GM19467 (cell line): Measurements from ENCODE around the gene CHCHD3.

ENCODE experiments used
- ATAC-seq: cut with Tn5 transposase; IDR thresholded peaks from one replicate; pipeline ENCODE4 v1.9.1; 2021; ENCODE audit warnings: mild to moderate bottlenecking, moderate library complexity; ENCODE audit not compliant: unreplicated experiment

Gene CHCHD3

DNA sequence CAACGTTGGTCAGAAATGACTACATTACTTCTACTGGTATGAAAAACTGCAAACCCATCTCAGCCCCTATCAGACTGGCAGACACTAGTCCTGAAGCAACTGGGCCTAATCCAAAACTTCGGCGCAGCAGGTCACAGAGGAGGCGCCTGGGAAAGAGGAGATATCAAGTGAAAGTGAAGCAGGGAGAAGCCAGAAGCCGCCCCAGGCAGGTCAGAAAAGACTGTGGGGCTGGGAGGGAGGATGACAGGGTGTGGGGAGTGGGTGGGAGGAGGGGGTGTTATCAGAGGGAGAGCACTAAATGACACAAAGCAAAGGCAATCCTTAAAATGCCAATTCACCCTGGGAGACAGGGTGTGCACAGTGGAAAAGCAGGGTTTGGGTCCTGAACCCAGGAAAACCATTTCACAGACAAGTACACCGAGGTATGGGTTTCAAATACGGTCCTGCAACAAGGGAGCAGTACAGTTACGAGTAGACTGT, 731 bp downstream of the CHCHD3 start:
- ATAC-seq: no peak

DNA sequence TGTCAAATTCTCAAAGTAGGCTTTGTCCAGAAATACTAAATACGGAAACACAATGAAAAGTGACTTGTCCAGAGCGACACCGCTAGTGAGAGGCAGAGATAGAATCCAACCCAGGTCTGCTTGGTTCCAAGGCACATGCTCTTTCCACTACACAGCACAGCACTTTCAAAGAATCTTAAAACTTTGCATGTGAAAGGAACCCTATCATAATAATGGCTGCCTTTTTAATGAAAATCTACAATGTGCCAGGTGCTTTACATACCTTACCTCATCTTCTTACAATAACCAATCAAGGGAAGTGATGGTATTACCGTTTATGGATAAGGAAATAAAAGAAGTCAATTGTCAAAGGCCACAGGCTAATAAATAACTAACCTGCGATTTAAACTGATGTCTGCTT, 2.6 kb downstream of the CHCHD3 start:
- ATAC-seq: no peak

DNA sequence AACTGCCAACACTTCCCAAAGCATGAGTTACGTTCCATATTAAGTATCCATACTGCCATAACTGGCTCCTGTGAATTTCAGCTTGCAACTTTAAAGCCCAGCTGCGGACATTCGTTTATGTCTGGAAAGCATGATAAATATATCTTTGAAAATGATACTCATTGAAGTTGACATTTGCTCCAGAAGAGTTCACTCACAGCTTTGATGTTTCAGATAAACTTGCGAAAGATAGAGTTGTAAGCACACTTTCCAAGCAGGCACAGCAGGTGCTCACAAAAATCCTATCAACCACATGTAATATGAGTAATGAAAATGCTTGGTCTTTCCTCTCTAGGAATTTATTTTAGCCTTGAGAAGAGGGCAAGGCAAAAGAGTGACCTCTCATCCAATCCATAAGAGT, 4.5 kb downstream of the CHCHD3 start:
- ATAC-seq: no peak

DNA sequence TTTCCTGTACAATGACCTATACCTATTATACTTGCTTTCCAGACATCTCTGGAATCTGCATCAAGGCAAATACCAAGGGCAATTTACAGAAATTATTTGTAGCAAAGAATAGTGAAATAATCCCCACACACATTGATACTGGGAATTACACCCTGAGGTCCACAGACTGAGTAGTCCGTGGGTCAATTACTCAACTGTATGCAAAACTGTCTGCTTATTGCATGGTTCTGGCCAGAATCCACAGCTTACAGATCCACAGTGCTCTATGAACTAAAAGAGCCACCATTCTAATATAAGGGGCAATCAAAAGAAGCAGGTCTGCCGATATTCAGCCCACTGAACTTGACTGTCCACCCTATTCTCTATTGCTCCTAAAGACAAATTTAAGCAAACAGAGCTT, 5.7 kb downstream of the CHCHD3 start:
- no peak for ATAC-seq

GRCh38 chr7:133071506-133071905, 10.4 kb downstream of the CHCHD3 start:
- ATAC-seq: no peak

DNA sequence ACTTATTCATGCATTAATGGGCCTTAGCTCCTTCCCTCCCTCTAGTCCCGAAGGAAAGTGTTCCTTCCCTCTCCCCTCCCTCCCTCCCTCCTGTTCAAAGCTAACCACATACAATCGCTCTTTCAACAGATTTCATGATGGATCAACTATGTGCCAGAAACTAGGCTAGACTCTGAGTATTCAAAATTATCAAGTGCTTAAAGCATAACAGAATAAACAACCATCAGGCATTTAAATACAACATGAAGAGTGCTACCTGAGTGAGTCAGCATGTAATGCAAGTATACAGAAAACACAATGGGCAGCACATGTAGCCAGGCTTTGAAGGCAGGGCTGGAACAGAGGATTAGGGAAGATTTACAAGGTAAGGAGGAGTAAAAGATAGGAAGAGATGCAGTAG, 11.3 kb downstream of the CHCHD3 start:
- ATAC-seq: no peak

DNA sequence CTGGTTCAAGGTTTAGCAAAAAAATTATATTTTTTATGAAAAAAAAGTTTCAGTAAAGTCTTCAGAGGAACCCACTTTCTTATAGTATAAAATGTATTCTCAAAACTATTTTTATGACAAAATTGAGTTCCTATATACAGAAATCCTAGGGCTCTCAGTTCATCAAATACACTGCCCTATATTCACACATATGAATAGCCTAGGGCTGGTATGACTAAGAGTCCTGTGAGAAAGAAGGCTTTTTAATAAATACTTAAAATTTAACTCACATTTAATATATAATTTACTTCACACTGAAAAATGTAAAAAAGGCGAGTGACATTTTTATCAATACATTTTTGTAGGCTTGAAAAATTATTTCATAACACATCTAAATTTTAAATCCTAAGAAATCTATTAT, 16.6 kb downstream of the CHCHD3 start:
- ATAC-seq: no peak

DNA sequence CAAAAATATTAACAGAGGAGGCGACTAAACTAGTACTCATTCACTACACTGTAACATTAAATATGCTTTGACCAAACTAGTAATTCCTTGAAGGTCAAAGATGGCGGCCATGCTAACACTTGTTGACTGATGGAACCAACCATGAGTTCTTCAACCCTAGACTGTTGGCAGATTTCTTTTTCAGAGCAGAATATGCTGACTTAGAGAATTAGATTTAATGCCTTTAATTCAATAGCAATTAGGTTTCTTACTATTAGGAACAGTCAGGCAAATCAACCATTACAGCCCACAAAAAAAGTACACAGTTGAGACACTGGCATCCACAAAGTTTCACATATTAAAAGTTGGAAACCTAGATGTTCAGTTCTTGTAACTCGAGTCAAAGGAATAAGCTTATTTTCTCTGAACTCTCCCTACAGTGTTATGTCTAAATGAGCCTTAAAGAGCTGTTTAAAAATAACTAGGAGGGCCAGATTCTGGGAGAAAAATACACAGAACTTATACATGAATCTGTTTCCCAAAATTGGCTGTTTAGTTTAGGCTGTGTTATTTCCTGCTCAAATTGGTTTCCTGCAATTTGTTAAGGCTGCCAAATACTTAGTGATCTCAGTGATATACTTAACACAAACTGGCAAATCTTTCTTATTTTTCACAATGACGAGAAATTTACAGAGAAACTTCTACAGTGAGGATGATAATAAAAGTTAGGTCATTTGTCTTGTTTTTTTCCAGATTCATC, 17.6 kb downstream of the CHCHD3 start:
- no peak for ATAC-seq

DNA sequence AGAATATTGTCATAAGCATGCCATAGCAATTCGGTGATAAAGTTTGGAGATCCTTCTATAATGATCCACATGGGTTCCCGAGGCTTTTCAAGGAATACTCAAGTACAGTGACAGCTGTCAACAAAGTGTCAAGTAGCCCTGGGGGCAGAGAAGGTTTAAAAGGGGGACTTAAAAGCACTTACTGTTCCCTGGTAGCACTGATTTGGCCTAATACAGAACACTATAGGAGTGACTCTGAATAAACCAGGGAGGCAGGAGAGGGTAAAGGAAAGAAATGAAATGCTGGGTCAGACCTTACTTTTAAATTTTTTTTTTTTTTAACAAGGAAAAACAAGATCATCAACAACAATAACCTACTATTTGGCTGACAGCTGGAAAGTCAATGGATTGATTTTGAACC, 20.1 kb downstream of the CHCHD3 start:
- no peak for ATAC-seq

DNA sequence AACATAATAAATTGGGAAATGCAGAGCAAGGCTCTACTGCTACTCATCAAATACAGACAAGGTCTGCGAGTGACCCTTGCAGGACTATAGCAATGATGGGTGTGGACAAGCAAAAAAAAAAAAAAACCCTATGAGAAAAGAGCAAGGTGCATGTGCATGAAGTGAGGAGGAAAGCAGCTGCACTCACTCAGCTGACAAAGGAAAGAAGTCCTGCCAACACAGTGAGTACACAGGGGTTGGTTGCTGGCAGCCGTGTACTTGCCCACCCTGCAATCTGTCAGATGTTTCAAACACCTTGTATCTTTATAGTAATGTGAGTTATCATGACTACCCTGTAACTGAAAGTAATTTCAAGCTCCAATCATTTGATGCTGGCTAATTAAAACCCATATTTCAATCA, 20.5 kb downstream of the CHCHD3 start:
- ATAC-seq: no peak

GRCh38 chr7:133060004-133060403, 21.9 kb downstream of the CHCHD3 start:
- no peak for ATAC-seq

DNA sequence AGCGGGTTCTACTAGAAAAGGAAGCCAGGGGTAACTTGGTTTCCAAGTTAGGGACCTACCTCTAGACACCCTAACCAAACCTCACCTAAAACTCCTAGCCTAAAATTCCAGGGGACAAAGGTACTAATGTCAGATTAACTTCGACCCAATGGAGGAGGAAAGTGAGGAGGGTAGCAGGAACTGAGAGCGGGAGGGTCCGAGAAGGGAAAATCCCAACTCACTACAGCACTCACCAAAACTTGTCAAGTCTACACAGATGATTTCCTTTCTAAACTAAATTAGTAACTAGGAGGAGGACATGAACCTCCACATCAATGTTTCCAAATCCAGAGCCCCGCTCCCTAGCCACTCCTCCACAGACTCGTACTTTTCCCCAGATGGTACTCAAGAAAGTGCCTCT, 22.6 kb downstream of the CHCHD3 start:
- no peak for ATAC-seq

GRCh38 chr7:133056370-133057238, 25.3 kb downstream of the CHCHD3 start:
- ATAC-seq: no peak

DNA sequence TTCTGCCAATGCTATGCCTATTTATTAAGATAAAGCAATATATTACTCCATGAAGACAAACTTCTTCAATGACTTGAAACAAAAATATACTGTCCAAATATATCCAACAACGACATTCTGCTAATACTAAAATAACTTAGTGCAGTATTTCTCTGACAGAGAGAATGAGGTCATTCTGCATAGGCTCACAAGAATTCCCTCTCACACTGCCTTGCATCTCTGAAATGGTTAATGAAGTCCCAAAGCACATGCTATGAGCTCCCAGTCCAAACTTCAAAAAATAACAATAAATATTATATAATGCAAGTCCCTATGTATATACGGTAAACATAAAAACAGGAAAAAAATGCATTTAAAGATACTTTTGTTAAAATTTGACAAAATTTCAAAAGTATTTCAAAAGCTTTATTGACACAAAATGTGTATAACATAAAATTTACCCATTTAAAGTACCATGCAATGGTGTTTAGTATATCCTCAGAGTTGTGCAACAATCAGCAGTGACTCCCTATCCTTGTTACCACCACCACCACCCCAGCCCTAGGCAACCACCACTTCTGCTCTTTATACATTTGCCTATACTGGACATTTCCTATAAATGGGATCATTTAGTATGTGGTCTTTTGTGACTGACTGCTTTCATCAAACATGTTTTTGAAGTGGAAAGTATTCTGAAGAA, 27.6 kb downstream of the CHCHD3 start:
- ATAC-seq: no peak

- no peak for ATAC-seq
Observed at GRCh38 chr7:133053321-133053891, 28.5 kb downstream of the CHCHD3 start.

DNA sequence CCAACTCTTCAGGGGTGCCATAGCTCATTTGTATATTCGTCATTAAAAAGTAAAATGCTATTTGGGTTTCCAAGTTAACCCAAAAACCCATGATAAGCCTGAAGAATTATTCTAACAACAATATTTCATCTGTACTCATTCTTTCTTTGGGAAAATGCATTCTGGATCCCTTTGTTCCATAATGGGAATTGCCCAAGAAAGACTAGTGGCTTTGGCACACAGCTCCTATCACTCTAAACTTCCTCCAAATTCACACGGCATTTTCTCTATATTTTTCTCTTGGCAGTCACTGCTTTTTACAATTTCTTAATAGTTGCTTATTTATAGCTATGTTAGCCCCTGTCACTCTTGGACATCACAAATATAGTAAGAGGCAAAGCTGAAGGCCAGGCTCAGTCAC, 29.1 kb downstream of the CHCHD3 start:
- no peak for ATAC-seq

DNA sequence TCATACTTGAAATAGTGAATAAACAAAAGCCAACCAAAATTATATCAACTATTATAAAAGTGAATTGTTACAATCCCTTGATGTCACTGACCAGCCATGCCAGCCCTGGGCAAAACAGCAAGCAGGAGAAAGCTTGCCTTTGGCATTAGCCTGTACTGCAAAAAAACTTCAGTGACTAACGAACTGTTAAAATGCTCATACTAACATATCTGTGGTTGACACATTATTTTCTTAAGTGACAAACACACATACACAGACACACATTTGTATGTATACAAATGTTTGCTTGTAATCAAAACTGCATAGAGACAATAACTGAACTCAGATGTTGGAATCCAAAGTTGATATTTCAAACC, 29.5 kb downstream of the CHCHD3 start:
- no peak for ATAC-seq

GRCh38 chr7:133051719-133052400, 30.0 kb downstream of the CHCHD3 start:
- ATAC-seq: no peak

DNA sequence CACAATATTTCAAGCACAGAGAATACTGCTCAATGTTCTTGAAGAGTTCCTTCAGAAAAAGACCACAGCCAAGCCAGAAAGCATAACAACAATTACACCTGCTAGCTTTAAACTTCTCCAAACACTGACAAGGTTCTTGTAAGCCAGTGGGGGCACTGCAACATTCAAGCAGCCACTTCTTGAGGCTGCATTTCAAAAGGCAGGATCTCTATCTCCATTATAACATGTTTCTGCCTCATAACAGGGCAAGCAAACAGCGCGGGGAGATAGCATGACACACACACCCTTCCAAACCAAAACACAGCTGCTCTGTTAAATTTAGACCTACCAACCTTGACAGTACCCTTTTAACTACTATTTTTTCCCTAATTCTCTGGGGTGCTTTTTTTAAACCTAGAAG, 30.8 kb downstream of the CHCHD3 start:
- ATAC-seq: no peak

DNA sequence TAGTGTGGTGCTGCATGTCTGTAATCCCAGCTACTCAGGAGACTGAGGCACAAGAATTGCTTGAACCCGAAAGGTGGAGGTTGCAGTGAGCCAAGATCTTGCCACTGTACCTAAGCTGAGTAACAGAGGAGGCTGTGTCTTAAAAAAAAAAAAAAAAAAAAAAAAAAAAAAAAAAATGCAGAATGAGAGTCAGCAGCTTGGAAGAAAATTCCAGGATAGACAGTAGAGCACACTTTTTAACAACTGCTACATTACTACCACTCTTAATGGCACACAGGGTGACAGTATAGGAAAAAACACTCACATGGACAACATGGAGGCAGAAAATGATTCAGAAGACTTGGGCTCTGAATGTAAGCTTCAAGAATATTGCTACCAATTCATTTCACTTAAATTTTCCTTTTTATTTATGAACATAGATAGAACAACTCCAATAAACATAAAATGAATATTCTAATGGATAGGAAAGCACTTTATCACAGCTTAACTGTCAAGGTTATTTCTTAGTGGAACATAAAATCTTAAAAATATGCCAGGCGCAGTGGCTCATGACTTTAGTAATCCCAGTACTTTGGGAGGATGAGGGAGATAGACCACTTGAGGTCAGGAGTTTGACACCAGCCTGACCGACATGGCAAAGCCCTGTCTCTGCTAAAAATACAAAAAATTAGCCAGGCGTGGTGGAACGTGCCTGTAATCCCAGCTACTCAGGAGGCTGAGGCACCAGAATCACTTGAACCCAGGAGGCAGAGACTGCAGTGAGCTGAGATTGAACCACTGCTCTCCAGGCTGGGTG, 31.5 kb downstream of the CHCHD3 start:
- no peak for ATAC-seq
